GM10248 (cell line): ENCODE measurements around the gene SETD1A.

Source experiments
- CTCF ChIA-PET: fragments of 300-600 bp; sonication (Branson Sonifier 250); formaldehyde crosslinking; extraction: SDS; loops from one replicate; lab custom pipeline; 2021; ENCODE audit warnings: antibody characterized with exemption; lab: Yijun Ruan, JAX
- POLR2A ChIA-PET: fragments of 350-650 bp; sonication (Branson Sonifier 250); formaldehyde crosslinking; extraction: SDS; loops from one replicate; lab custom pipeline; 2020; ENCODE audit warnings: antibody characterized with exemption; lab: Yijun Ruan, JAX
- DNase-seq: peaks from one replicate; pipeline ENCODE4 v3.0.0; 2012; ENCODE audit errors: extremely low spot score
- CTCF ChIP-seq: IDR thresholded peaks from 2 replicates; pipeline ENCODE4 v1.5.1; 2012; ENCODE audit warnings: mild to moderate bottlenecking, low read depth; ENCODE audit errors: extremely low read depth, missing control alignments, control extremely low read depth

Gene SETD1A

GRCh38 chr16:30987581-30988190 lies 30.1 kb downstream of the SETD1A start:
- CTCF ChIA-PET = interaction anchor here (2.5 kb wide), 1 partner anchor 155 kb away, joined by 14 read pairs; no protein-coding TSS in a partner anchor
- no peak for TF ChIP-seq CTCF
- POLR2A ChIA-PET = no interaction called here

GRCh38 chr16:30989469-30990047 lies 32.0 kb downstream of the SETD1A start:
- POLR2A ChIA-PET = no interaction called here
- no peak for TF ChIP-seq CTCF
- no peak for DNase-seq
- CTCF ChIA-PET = no interaction called here

More at GRCh38 chr16:30987581-30988190, 30.1 kb downstream of the SETD1A start:
- DNase-seq = no peak

GRCh38 chr16:30990105-30990504 lies 32.6 kb downstream of the SETD1A start:
- ChIA-PET POLR2A (no interaction called here), CTCF (no interaction called here)

GRCh38 chr16:30991052-30991451 lies 33.5 kb downstream of the SETD1A start:
- CTCF ChIA-PET = no interaction called here
- POLR2A ChIA-PET = interaction anchor here (0.8 kb wide), 1 partner anchor 37 kb away, joined by 3 read pairs; no protein-coding TSS in a partner anchor
- no peak for DNase-seq
- no peak for TF ChIP-seq CTCF

More at GRCh38 chr16:30990105-30990504, 32.6 kb downstream of the SETD1A start:
- no peak for TF ChIP-seq CTCF
- DNase-seq = no peak

GRCh38 chr16:30992276-30992780 lies 34.8 kb downstream of the SETD1A start:
- DNase-seq = no peak
- ChIA-PET CTCF (interaction anchor here (3.9 kb wide), 1 partner anchor 7 kb away, joined by 25 read pairs; the partner anchor contains the start of gene HSD3B7), POLR2A (no interaction called here)
- no peak for TF ChIP-seq CTCF

GRCh38 chr16:30992931-30993816 lies 35.6 kb downstream of the SETD1A start:
- ChIA-PET POLR2A (no interaction called here), CTCF (interaction anchor here (1.1 to 3.9 kb wide), 4 partner anchors 8 to 875 kb away, joined by 3 to 25 read pairs (median 4); partner anchors contain the start of gene HSD3B7)
- TF ChIP-seq CTCF = no peak
- DNase-seq = no peak
